OCI-LY3 (cell line): Measurements from ENCODE around the gene SFT2D1.

Source experiments
- CTCF ChIP-seq: fragments of 200-600, 300-600 bp; sonication (generic); IDR thresholded peaks from 2 replicates; pipeline ENCODE4 v1.5.1; 2014; ENCODE audit warnings: antibody characterized with exemption, low read length, low read depth
- EZH2phosphoT487 ChIP-seq: fragments of 200-600 bp; shearing (Covaris generic); IDR thresholded peaks from 2 replicates; pipeline ENCODE4 v1.6.1; 2018; ENCODE audit warnings: antibody characterized with exemption, mixed run types, low read depth

DNA sequence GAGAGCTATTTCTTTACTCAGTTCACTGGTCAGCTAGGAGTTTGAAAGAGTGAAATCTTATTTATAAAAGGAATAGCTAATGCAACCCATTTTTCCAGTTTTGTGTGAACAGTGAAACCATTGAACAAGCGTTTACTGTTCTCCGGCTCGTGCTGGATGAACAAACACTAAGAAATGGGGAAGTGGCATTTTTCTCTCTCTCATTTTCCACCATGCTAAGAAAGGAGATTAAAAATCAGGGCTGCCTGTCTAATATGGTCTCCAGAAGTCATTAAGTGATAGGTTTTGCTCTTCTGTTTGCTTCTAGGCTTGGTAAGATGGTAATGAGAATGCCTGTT is 774 bp upstream of the SFT2D1 start:
- TF ChIP-seq CTCF (no peak), EZH2phosphoT487 (no peak)
